GM19023 (cell line): Measurements from ENCODE around the gene SLC24A3.

Experiments
- ATAC-seq: cut with Tn5 transposase; IDR thresholded peaks from one replicate; pipeline ENCODE4 v1.9.1; 2021; ENCODE audit warnings: mild to moderate bottlenecking, moderate library complexity; ENCODE audit not compliant: unreplicated experiment

SLC24A3 gene

GRCh38 chr20:19269737-19270340 is 57.4 kb downstream of the SLC24A3 start:
- ATAC-seq, result no peak

DNA sequence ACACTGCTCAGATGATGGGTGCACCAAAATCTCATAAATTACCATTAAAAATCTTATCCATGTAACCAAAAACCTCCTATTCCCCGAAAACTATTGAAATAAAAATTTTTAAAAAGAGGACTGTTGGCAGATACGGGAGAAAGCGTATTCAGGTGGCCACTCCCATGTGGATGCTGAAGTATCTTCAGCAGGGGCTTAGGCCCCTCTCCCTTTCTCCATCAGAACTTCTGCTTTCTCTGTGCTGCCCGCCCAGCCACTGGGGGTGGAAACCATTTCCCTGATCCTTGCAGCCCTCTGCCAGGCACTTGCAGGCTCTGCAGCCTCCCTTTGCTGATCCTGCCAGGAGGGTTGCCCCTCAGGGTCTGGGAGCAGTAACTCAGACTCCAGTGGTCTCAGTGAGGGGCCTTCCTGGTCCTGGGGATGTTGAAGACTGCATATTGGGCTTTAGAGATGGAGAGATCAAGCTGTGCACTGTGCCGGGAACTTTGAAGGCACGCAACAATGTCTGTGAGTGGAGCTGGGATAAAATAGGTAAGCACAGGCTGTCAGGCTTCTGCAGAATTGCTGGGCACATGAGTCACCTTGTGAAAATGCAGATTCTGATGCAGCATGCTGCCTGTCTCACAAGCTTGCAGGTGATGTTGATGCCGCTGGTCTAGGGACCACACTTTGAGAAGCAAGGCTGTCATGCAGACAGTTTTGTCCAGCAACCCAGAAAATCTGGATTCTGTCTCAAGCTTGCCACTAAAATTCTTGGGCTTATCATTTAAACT is 59.6 kb downstream of the SLC24A3 start:
- no peak for ATAC-seq

- ATAC-seq, result no peak
These were observed 60.7 kb downstream of the SLC24A3 start for GRCh38 chr20:19272976-19273654.

- ATAC-seq, result no peak
These were observed 61.6 kb downstream of the SLC24A3 start for GRCh38 chr20:19274001-19274400.

- no peak for ATAC-seq
These were observed 62.1 kb downstream of the SLC24A3 start for GRCh38 chr20:19274412-19275015.

- ATAC-seq, result no peak
These were observed 62.7 kb downstream of the SLC24A3 start for GRCh38 chr20:19275038-19275629.

- ATAC-seq, result no peak
These were observed 63.2 kb downstream of the SLC24A3 start for GRCh38 chr20:19275630-19276071.

DNA sequence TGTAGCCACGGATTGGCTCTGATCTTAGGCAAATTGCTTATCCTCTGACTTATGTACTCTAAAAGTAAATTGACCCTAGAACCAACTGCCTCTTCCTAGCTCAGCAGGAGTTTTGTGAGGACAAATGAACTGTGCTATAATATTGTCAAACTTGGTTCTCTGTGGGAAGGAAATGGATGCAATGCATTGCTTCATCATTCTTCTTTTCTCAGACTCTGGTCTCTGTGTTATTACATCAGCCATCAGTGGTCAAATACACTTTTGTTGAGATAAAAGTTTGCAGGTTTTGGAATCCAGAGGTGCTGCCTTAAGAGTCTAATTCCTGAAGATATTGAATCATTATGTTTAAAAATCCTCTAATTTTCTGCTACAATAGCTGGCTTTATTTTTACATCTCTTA is 64.9 kb downstream of the SLC24A3 start:
- no peak for ATAC-seq

GRCh38 chr20:19283490-19284025 is 71.1 kb downstream of the SLC24A3 start:
- no peak for ATAC-seq

GRCh38 chr20:19284400-19285178 is 72.1 kb downstream of the SLC24A3 start:
- no peak for ATAC-seq

GRCh38 chr20:19285436-19285835 is 73.0 kb downstream of the SLC24A3 start:
- no peak for ATAC-seq

GRCh38 chr20:19288061-19288460 is 75.6 kb downstream of the SLC24A3 start:
- ATAC-seq, result no peak

DNA sequence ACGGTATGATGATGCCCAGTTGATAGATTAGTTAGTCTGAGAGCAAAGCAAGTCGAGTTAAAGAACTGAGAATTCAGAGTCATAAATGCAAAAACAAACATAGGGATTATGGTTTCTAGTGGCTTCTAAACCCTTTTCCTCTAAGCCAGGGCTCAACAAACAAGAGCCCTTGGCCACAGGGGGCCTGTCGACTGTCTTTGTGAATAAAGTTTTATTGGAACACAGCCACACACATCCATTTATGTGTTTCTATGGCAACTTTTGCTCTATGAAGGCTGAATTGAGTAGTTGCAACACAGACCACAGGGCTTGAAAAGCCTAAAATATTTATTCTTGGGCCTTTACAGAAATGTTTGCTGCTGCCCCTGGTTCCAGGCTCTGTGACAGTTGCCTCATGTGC is 76.2 kb downstream of the SLC24A3 start:
- ATAC-seq, result no peak

GRCh38 chr20:19289451-19289850 is 77.0 kb downstream of the SLC24A3 start:
- ATAC-seq, result no peak

DNA sequence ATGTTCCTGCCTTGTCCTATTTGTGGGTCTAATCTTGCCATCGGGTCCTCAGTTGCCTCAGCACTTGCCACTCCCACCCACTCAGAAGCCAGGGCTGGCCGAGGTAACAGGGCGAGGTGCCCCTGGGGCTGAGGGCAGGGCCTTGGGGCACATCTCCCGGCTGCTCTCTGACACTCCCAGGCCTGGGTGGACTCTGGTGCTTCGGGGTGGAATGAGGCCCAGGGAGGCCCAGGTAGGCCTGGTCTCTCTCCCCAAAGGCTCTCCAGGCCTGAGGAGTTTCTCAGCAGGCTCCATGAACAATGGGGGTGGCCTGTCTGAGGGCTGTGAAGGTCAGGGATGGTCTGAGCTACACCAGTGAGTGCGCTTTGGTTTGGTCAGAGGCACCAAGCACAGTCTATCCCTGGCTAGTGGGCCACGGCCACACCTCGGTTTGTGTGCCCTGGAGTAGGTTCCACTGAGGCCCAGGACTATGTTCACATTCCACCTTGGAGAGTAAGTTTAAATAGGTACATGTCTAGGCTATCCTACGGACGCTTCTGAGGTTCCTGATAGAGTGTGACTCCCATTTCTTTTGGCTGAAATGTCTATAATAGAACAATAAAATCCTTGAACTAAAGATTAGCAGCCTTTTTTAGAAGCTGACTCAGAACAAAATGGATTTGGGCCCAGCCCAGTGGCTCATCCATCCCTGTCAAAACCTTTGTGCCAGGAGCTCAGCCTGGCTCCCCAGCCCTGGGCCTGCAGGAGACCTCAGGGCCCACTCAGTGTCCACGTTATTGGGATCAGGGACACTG is 78.8 kb downstream of the SLC24A3 start:
- no peak for ATAC-seq

GRCh38 chr20:19291818-19292132 is 79.3 kb downstream of the SLC24A3 start:
- no peak for ATAC-seq

GRCh38 chr20:19292254-19292653 is 79.8 kb downstream of the SLC24A3 start:
- ATAC-seq, result no peak

GRCh38 chr20:19295076-19295475 is 82.6 kb downstream of the SLC24A3 start:
- no peak for ATAC-seq

- ATAC-seq, result no peak
These were observed 86.2 kb downstream of the SLC24A3 start for GRCh38 chr20:19298652-19299051.

DNA sequence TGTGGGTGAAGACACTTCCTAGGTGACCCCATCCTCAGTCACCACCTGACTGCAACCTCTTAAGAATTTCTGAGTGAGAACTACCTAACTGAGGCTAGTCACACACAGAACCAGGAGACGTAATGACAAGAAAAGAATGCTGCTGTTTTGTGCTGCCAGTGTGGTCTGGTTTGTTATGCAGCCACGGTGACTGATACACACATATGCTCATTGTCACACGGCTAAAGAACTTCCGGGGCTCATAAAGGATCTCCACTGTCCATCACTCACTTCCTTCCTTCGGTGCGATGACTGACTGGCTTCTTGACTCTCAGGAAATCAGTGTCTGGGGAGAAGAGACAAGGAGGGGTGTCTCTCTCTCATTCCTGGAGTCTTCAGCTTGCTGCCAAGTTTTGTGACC is 88.0 kb downstream of the SLC24A3 start:
- no peak for ATAC-seq
